ENCODE results near the gene CLSTN2. TPM values are rescaled to one million over a fixed set of nuclear protein-coding genes. Genes with fewer than 3 reads are reported as not detected.

The CLSTN2 gene
- total RNA-seq, 1 experiment from 2014 or later: 0.02 TPM

- peaks cover 70% of the 10 kb centered on the region for H3K27me3 ChIP-seq (ENCODE audit: insufficient read depth, low read length)
- TF ChIP-seq TCF7L2 (IDR thresholded peaks at IDR 0.05; ENCODE audit: borderline replicate concordance, extremely low read depth, insufficient read depth, insufficient read length) (no peak), YY1 (IDR thresholded peaks at IDR 0.05; ENCODE audit: extremely low read depth, insufficient replicate concordance, low read depth, low read length) (no peak), CBX3 (IDR thresholded peaks at IDR 0.05; ENCODE audit: low read depth) (no peak), ZFX (IDR thresholded peaks at IDR 0.05) (no peak), SP1 (IDR thresholded peaks at IDR 0.05; ENCODE audit: low read depth) (no peak), JUND (IDR thresholded peaks at IDR 0.05) (no peak), ELF1 (IDR thresholded peaks at IDR 0.05; ENCODE audit: borderline replicate concordance, low read depth) (no peak), EZH2phosphoT487 (IDR thresholded peaks at IDR 0.05; ENCODE audit: borderline replicate concordance) (no peak), ZNF274 (IDR thresholded peaks at IDR 0.05; ENCODE audit: low read depth, low read length) (no peak), EZH2 (IDR thresholded peaks at IDR 0.05) (no peak), FOSL1 (IDR thresholded peaks at IDR 0.05; ENCODE audit: low read depth) (no peak), CEBPB (IDR thresholded peaks at IDR 0.05; ENCODE audit: low read depth) (no peak), ATF3 (IDR thresholded peaks at IDR 0.05) (no peak), EGR1 (IDR thresholded peaks at IDR 0.05; ENCODE audit: low read depth) (no peak), RAD21 (IDR thresholded peaks at IDR 0.05; ENCODE audit: low read depth) (no peak), POLR2AphosphoS5 (IDR thresholded peaks at IDR 0.05; ENCODE audit: low read depth, low read length) (no peak)
- TF ChIP-seq, protein P1, sequence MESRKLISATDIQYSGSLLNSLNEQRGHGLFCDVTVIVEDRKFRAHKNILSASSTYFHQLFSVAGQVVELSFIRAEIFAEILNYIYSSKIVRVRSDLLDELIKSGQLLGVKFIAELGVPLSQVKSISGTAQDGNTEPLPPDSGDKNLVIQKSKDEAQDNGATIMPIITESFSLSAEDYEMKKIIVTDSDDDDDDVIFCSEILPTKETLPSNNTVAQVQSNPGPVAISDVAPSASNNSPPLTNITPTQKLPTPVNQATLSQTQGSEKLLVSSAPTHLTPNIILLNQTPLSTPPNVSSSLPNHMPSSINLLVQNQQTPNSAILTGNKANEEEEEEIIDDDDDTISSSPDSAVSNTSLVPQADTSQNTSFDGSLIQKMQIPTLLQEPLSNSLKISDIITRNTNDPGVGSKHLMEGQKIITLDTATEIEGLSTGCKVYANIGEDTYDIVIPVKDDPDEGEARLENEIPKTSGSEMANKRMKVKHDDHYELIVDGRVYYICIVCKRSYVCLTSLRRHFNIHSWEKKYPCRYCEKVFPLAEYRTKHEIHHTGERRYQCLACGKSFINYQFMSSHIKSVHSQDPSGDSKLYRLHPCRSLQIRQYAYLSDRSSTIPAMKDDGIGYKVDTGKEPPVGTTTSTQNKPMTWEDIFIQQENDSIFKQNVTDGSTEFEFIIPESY (IDR thresholded peaks at IDR 0.05; ENCODE audit: extremely low read depth, insufficient replicate concordance, low read length): no peak
- TF ChIP-seq, protein P2, sequence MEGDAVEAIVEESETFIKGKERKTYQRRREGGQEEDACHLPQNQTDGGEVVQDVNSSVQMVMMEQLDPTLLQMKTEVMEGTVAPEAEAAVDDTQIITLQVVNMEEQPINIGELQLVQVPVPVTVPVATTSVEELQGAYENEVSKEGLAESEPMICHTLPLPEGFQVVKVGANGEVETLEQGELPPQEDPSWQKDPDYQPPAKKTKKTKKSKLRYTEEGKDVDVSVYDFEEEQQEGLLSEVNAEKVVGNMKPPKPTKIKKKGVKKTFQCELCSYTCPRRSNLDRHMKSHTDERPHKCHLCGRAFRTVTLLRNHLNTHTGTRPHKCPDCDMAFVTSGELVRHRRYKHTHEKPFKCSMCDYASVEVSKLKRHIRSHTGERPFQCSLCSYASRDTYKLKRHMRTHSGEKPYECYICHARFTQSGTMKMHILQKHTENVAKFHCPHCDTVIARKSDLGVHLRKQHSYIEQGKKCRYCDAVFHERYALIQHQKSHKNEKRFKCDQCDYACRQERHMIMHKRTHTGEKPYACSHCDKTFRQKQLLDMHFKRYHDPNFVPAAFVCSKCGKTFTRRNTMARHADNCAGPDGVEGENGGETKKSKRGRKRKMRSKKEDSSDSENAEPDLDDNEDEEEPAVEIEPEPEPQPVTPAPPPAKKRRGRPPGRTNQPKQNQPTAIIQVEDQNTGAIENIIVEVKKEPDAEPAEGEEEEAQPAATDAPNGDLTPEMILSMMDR (IDR thresholded peaks at IDR 0.05 in 2 of 3, conservative IDR thresholded peaks at IDR 0.05 in 1 of 3; ENCODE audit: borderline replicate concordance in 1 of 3, insufficient read depth in 1 of 3, low read depth in 2 of 3, low read length in 2 of 3): no peak
- TF ChIP-seq, protein P3, sequence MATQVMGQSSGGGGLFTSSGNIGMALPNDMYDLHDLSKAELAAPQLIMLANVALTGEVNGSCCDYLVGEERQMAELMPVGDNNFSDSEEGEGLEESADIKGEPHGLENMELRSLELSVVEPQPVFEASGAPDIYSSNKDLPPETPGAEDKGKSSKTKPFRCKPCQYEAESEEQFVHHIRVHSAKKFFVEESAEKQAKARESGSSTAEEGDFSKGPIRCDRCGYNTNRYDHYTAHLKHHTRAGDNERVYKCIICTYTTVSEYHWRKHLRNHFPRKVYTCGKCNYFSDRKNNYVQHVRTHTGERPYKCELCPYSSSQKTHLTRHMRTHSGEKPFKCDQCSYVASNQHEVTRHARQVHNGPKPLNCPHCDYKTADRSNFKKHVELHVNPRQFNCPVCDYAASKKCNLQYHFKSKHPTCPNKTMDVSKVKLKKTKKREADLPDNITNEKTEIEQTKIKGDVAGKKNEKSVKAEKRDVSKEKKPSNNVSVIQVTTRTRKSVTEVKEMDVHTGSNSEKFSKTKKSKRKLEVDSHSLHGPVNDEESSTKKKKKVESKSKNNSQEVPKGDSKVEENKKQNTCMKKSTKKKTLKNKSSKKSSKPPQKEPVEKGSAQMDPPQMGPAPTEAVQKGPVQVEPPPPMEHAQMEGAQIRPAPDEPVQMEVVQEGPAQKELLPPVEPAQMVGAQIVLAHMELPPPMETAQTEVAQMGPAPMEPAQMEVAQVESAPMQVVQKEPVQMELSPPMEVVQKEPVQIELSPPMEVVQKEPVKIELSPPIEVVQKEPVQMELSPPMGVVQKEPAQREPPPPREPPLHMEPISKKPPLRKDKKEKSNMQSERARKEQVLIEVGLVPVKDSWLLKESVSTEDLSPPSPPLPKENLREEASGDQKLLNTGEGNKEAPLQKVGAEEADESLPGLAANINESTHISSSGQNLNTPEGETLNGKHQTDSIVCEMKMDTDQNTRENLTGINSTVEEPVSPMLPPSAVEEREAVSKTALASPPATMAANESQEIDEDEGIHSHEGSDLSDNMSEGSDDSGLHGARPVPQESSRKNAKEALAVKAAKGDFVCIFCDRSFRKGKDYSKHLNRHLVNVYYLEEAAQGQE (IDR thresholded peaks at IDR 0.05; ENCODE audit: low read depth): no peak
- intact Hi-C loops (cut with micrococcal nuclease): no loop called here
- ChIA-PET RAD21 (ENCODE audit: low non-redundant PET in 1 of 2, low total read pairs in 2 of 2, uncharacterized antibody in 2 of 2, unreplicated experiment in 2 of 2) (no interaction called here), POLR2A (no interaction called here), CTCF (no interaction called here)
- no peak overlapping the region for H3K27ac ChIP-seq (ENCODE audit: low read depth, low read length)
- no peaks in the 10 kb centered on the region for H3K9me3 ChIP-seq (ENCODE audit: control insufficient read depth in 1 of 2, insufficient read depth in 1 of 2, low read depth in 1 of 2, low read length in 2 of 2)
- no peak for ATAC-seq
- no peak overlapping the region for H3K4me2 ChIP-seq (ENCODE audit: low read length)
- H3K4me1 ChIP-seq (ENCODE audit: control insufficient read depth in 1 of 2, insufficient read depth in 2 of 2, low read length in 2 of 2): no peaks in the 10 kb centered on the region
- no peaks in the 10 kb centered on the region for H3K79me2 ChIP-seq (ENCODE audit: insufficient read depth, low read length)
- BruUV-seq (replicated peaks): no TSS peak
- H3K36me3 ChIP-seq (ENCODE audit: control insufficient read depth in 1 of 2, insufficient read depth in 2 of 2, low read length in 2 of 2): no peaks in the 10 kb centered on the region
- H4K20me1 ChIP-seq (ENCODE audit: insufficient read depth): no peaks in the 10 kb centered on the region
- no peak overlapping the region for H3K4me3 ChIP-seq (replicated peaks in 1 of 2; ENCODE audit: low read depth in 1 of 2, low read length in 2 of 2)
- H2AFZ ChIP-seq (ENCODE audit: low read depth, low read length, poor library complexity, severe bottlenecking): no peak overlapping the region
- no peaks in the 10 kb centered on the region for H3K9me2 ChIP-seq (ENCODE audit: insufficient read depth)
- no peak overlapping the region for H3K9ac ChIP-seq (ENCODE audit: low read length)
- DNase-seq (ENCODE audit: low read depth, low spot score): no peak
Measured at GRCh38 chr3:140134231-140134965, 199.4 kb downstream of the CLSTN2 start.

Data from HCT116 (cell line).